K562 (cell line): ENCODE results near the gene ALG14. TPM values are rescaled to one million over a fixed set of nuclear protein-coding genes. Genes with fewer than 3 reads are reported as not detected.

Source experiments
- ATAC-seq: fragments of 200-7000 bp; cut with Tn5 transposase; 3 replicates; pipeline ENCODE4 v1.9.1; 2020; ENCODE audit warnings: moderate library complexity
- BruUV-seq: library from RNA; stranded (reverse); fragments of 400-500 nt; replicated peaks from 2 replicates; lab custom pipeline; 2021; lab: Mats Ljungman, UMichigan
- CTCF ChIA-PET: fragments of 300-600 bp; formaldehyde crosslinking; extraction: SDS; loops from one replicate; lab custom pipeline; 2021; ENCODE audit warnings: low intra/inter-chr PET ratio; lab: Yijun Ruan, JAX
- POLR2A ChIA-PET: fragments of 300-600, 350-650 bp; sonication (Branson Sonifier 250); formaldehyde crosslinking; extraction: SDS; loops from one replicate; lab custom pipeline; 2021; ENCODE audit warnings: antibody characterized with exemption, inconsistent platforms; lab: Yijun Ruan, JAX
- DNase-seq, 4 experiments: peaks; one replicate each; pipeline versions ENCODE4 v3.0.0 to v3.0.0-alpha.2; 2011 to 2018; ENCODE audit warnings: low spot score in 3 of 4, mixed read lengths in 3 of 4; ENCODE audit errors: extremely low read depth in 1 of 4
- FAIRE-seq: peaks from 2 replicates; lab custom pipeline; 2011; peaks lifted over from hg19 to GRCh38; lab: Jason Lieb, UNC
- H2AFZ ChIP-seq: 2 replicates; pipeline ENCODE4 v1.6.0; 2011; ENCODE audit warnings: low read depth, low read length, control low read depth, inconsistent platforms
- H3K27ac ChIP-seq: fragments of 200-600 bp; 3 replicates; pipeline ENCODE4 v1.8.0; 2011; ENCODE audit warnings: low read depth, mild to moderate bottlenecking, control low read depth, inconsistent platforms, low read length, moderate library complexity, mixed read lengths; ENCODE audit errors: extremely low read depth
- H3K27me3 ChIP-seq, 2 experiments: fragments of 300-600 bp in 1 of 2; 2 replicates in 1 of 2; 3 replicates in 1 of 2; pipeline versions ENCODE4 v1.6.0 to v1.8.0; 2011; ENCODE audit warnings: inconsistent platforms in 2 of 2, low read length in 2 of 2, mild to moderate bottlenecking in 1 of 2, mixed read lengths in 1 of 2, moderate library complexity in 1 of 2; ENCODE audit not compliant: control insufficient read depth in 2 of 2, insufficient read depth in 2 of 2
- H3K36me3 ChIP-seq: fragments of 300-600 bp; 3 replicates; pipeline ENCODE4 v1.8.0; 2011; ENCODE audit warnings: mild to moderate bottlenecking, low read length, inconsistent platforms; ENCODE audit not compliant: control insufficient read depth, insufficient read depth
- H3K4me1 ChIP-seq, 2 experiments: fragments of 200-600 bp in 1 of 2; replicated peaks in 1 of 2; 2 replicates in 1 of 2; 3 replicates in 1 of 2; pipeline versions ENCODE4 v1.5.1 to v1.8.0; 2011; ENCODE audit warnings: inconsistent platforms in 2 of 2, low read length in 2 of 2, mild to moderate bottlenecking in 1 of 2, mixed read lengths in 1 of 2, moderate library complexity in 1 of 2; ENCODE audit not compliant: control insufficient read depth in 2 of 2, insufficient read depth in 2 of 2
- H3K4me2 ChIP-seq: 2 replicates; pipeline ENCODE4 v1.6.1; 2011; ENCODE audit warnings: low read length, control low read depth, inconsistent platforms, mixed read lengths; ENCODE audit not compliant: insufficient read depth
- H3K4me3 ChIP-seq: fragments of 200-600 bp; sonication (generic), shearing (Covaris generic); 2 replicates; pipeline ENCODE4 v1.5.1; 2016; ENCODE audit warnings: control low read depth, inconsistent platforms
- H3K79me2 ChIP-seq: fragments of 200-600 bp; 3 replicates; pipeline ENCODE4 v1.8.0; 2011; ENCODE audit warnings: low read length, inconsistent platforms; ENCODE audit not compliant: control insufficient read depth, insufficient read depth
- H3K9ac ChIP-seq, 2 experiments: 2 replicates each; pipeline versions ENCODE4 v1.6.0 to v1.6.1; 2011; ENCODE audit warnings: low read depth in 2 of 2, low read length in 2 of 2, control low read depth in 1 of 2, inconsistent platforms in 1 of 2, mild to moderate bottlenecking in 1 of 2, mixed read lengths in 1 of 2; ENCODE audit not compliant: insufficient read depth in 1 of 2
- H3K9me1 ChIP-seq: one replicate; pipeline ENCODE4 v1.6.0; 2011; ENCODE audit warnings: inconsistent platforms, mild to moderate bottlenecking, low read length, moderate library complexity; ENCODE audit not compliant: control insufficient read depth, insufficient read depth
- H3K9me3 ChIP-seq: replicated peaks from 2 replicates; pipeline ENCODE4 v1.5.1; 2011; ENCODE audit warnings: low read depth, low read length, inconsistent platforms; ENCODE audit not compliant: control insufficient read depth, insufficient read depth
- H4K20me1 ChIP-seq: replicated peaks from 2 replicates; pipeline ENCODE4 v1.6.1; 2011; ENCODE audit warnings: low read length, inconsistent platforms, mixed read lengths; ENCODE audit not compliant: control insufficient read depth, insufficient read depth
- BACH1 ChIP-seq: fragments of 200-800 bp; sonication (Bioruptor generic); IDR thresholded peaks from 2 replicates; pipeline ENCODE4 v1.6.1; 2016; ENCODE audit warnings: missing genetic modification characterization, missing compliant biosample characterization
- COPS2 ChIP-seq: fragments of 450-650 bp; conservative IDR thresholded peaks from 2 replicates; pipeline ENCODE4 v1.6.1; 2016; ENCODE audit warnings: mild to moderate bottlenecking, moderate library complexity
- DPF2 ChIP-seq: fragments of 450-650 bp; IDR thresholded peaks from 2 replicates; pipeline ENCODE4 v1.6.1; 2016
- ETV6 ChIP-seq, 3 experiments: fragments of 150-350 bp in 1 of 3; sonication (generic) in 1 of 3; formaldehyde crosslinking in 1 of 3; IDR thresholded peaks; 2 replicates each; pipeline versions ENCODE4 v1.6.1 to v1.8.0; 2014 to 2022; ENCODE audit warnings: borderline replicate concordance in 2 of 3, low read depth in 2 of 3, antibody characterized with exemption in 1 of 3, low read length in 1 of 3, mild to moderate bottlenecking in 1 of 3, missing genetic modification reagents in 1 of 3
- HIVEP1 ChIP-seq: fragments of 250-450 bp; sonication (Bioruptor Pico); IDR thresholded peaks from 2 replicates; pipeline ENCODE4 v1.4.0; 2020; ENCODE audit warnings: mild to moderate bottlenecking
- HSF4 ChIP-seq: fragments of 250-450 bp; sonication (Bioruptor Pico); IDR thresholded peaks from 2 replicates; pipeline ENCODE4 v2.1.2; 2022; ENCODE audit warnings: mild to moderate bottlenecking, moderate library complexity, borderline replicate concordance
- ILF3 ChIP-seq: fragments of 450-650 bp; IDR thresholded peaks from 2 replicates; pipeline ENCODE4 v1.6.1; 2018; ENCODE audit warnings: antibody characterized with exemption, mild to moderate bottlenecking, moderate library complexity, borderline replicate concordance
- KAT7 ChIP-seq: sonication (generic); formaldehyde crosslinking; IDR thresholded peaks from 2 replicates; pipeline ENCODE4 v1.8.0; 2022; ENCODE audit warnings: missing genetic modification reagents, mild to moderate bottlenecking, borderline replicate concordance
- NCOA2 ChIP-seq, 2 experiments: fragments of 450-650 bp; IDR thresholded peaks; 2 replicates each; pipeline ENCODE4 v1.6.1; 2018; ENCODE audit warnings: mild to moderate bottlenecking in 2 of 2, moderate library complexity in 1 of 2; ENCODE audit not compliant: partially characterized antibody in 2 of 2
- NFRKB ChIP-seq: fragments of 450-650 bp; IDR thresholded peaks from 2 replicates; pipeline ENCODE4 v1.6.1; 2016; ENCODE audit warnings: low read depth
- POLR2H ChIP-seq: IDR thresholded peaks from 2 replicates; pipeline ENCODE4 v1.6.1; 2016; ENCODE audit warnings: missing genetic modification characterization, low read depth, mild to moderate bottlenecking, control low read depth, missing compliant biosample characterization, moderate library complexity
- PTBP1 ChIP-seq: fragments of 200-400 bp; formaldehyde crosslinking; IDR thresholded peaks from 2 replicates; pipeline ENCODE4 v1.6.1; 2017; ENCODE audit warnings: low read depth, low read length
- RFX1 ChIP-seq: fragments of 450-650 bp; IDR thresholded peaks from 2 replicates; pipeline ENCODE4 v1.6.1; 2016; ENCODE audit warnings: mild to moderate bottlenecking, moderate library complexity
- SLC30A9 ChIP-seq: fragments of 250-450 bp; sonication (Bioruptor Pico); IDR thresholded peaks from 2 replicates; pipeline ENCODE4 v1.8.0; 2022; ENCODE audit warnings: mild to moderate bottlenecking, moderate library complexity
- SMARCC2 ChIP-seq: fragments of 450-650 bp; IDR thresholded peaks from 2 replicates; pipeline ENCODE4 v1.6.1; 2017; ENCODE audit warnings: antibody characterized with exemption, moderate library complexity, mild to moderate bottlenecking, low read depth
- STAG1 ChIP-seq: sonication (generic); formaldehyde crosslinking; IDR thresholded peaks from 2 replicates; pipeline ENCODE4 v1.5.0; 2020; ENCODE audit warnings: missing genetic modification reagents, borderline replicate concordance
- STAT6 ChIP-seq: sonication (generic); formaldehyde crosslinking; IDR thresholded peaks from 2 replicates; pipeline ENCODE4 v1.8.1; 2023; ENCODE audit warnings: mild to moderate bottlenecking, missing genetic modification reagents
- TAF1 ChIP-seq: IDR thresholded peaks from 2 replicates; pipeline ENCODE4 v1.6.1; 2011; ENCODE audit warnings: mild to moderate bottlenecking, low read length, moderate library complexity; ENCODE audit not compliant: insufficient read depth, control insufficient read depth, severe bottlenecking; ENCODE audit errors: extremely low read depth
- ZNF347 ChIP-seq: fragments of 450-650 bp; formaldehyde crosslinking; IDR thresholded peaks from 2 replicates; pipeline ENCODE4 v1.4.0; 2020; ENCODE audit warnings: low read depth, mild to moderate bottlenecking, moderate library complexity
- ZNF766 ChIP-seq: fragments of 200-800 bp; sonication (Bioruptor generic); conservative IDR thresholded peaks from 2 replicates; pipeline ENCODE4 v1.6.1; 2016; ENCODE audit warnings: missing genetic modification characterization, missing compliant biosample characterization
- WGBS: fragments of 100-300 bp; shearing (Covaris generic); methylation state at CpG from one replicate; pipeline ENCODE4 v1.1.6; 2016; ENCODE audit warnings: low coverage, mixed read lengths; ENCODE audit not compliant: insufficient coverage; ENCODE audit errors: missing lambda C conversion rate; 5-methylcytosine and 5-hydroxymethylcytosine counted together
- in situ Hi-C: fragments of 300-500 bp; cut with MboI; formaldehyde crosslinking; loops from 4 replicates; pipeline ENCODE4 v1.15.0; 2018; ENCODE audit warnings: inconsistent platforms, mixed read lengths
- intact Hi-C: fragments of 100-400 bp; cut with micrococcal nuclease; formaldehyde crosslinking; loops from 2 replicates; pipeline ENCODE4 v1.14.2; 2022
- polyA plus RNA-seq, 8 experiments: library from polyadenylated mRNA; depleted of rRNA in 4 of 8; stranded (reverse) in 5 of 8; unstranded in 3 of 8; fragments of >200 nt; fragmentation: Nextera tagmentation in 2 of 8; fragmentation: Illumina TruSeq in 1 of 8; extraction: Ambion mirVana in 2 of 8; extraction: Trizol in 1 of 8; gene quantifications; 2 replicates each; pipeline versions ENCODE4 v1.2.1 to v1.2.3, GENCODE V29; 2011 to 2014; ENCODE audit warnings: inconsistent platforms in 1 of 8, missing spikeins in 1 of 8
- total RNA-seq, 7 experiments: library from RNA; depleted of rRNA in 6 of 7; stranded (reverse); fragments of >200 nt in 6 of 7; fragmentation: Illumina TruSeq in 2 of 7; extraction: Trizol in 2 of 7; gene quantifications; 2 replicates each; pipeline versions ENCODE4 v1.2.1 to v1.2.3, GENCODE V29; 2011 to 2021; ENCODE audit warnings: low replicate concordance in 1 of 7

Gene ALG14
- total and polyA plus RNA-seq, 9 of the 15 experiments (the other 6 are each of a cell fraction or from before 2014, with no cell fraction given) = 2.8 to 16.2 (median 4.9) TPM

GRCh38 chr1:94974824-94975223 lies 97.9 kb downstream of the ALG14 start:
- in situ Hi-C loops = no loop called here
- H3K9ac ChIP-seq = no peak overlapping the region
- no peaks in the 10 kb centered on the region for H3K9me3 ChIP-seq
- no peak for DNase-seq
- no peak overlapping the region for H3K4me3 ChIP-seq
- TF ChIP-seq NCOA2 (IDR thresholded peaks at IDR 0.05; ENCODE audit: partially characterized antibody in 2 of 2) = no peak
- TF ChIP-seq HSF4 (CRISPR knock-in tag) = no peak
- no peak for TF ChIP-seq RFX1
- TF ChIP-seq TAF1 = no peak
- no peak for TF ChIP-seq ZNF347 (CRISPR knock-in tag)
- TF ChIP-seq COPS2 = no peak
- no peak for TF ChIP-seq ZNF766
- TF ChIP-seq HIVEP1 (CRISPR knock-in tag) = no peak
- no peak for TF ChIP-seq ILF3
- no peak for TF ChIP-seq SMARCC2
- TF ChIP-seq PTBP1 = no peak
- no peak for TF ChIP-seq STAT6 (CRISPR knock-in tag)
- TF ChIP-seq KAT7 = no peak
- TF ChIP-seq STAG1 = no peak
- no peak for TF ChIP-seq NFRKB
- no peak for TF ChIP-seq POLR2H (tag)
- TF ChIP-seq ETV6 (IDR thresholded peaks at IDR 0.05; ENCODE audit: borderline replicate concordance in 1 of 2, low read depth in 2 of 2, low read length in 1 of 2) = no peak
- TF ChIP-seq ETV6 (CRISPR knock-in tag; IDR thresholded peaks at IDR 0.05; ENCODE audit: borderline replicate concordance) = no peak
- no peak for TF ChIP-seq DPF2
- no peak for TF ChIP-seq SLC30A9 (CRISPR knock-in tag)
- TF ChIP-seq BACH1 (tag) = no peak
- H3K36me3 ChIP-seq = no peaks in the 10 kb centered on the region
- no peaks in the 10 kb centered on the region for H4K20me1 ChIP-seq
- no peak for FAIRE-seq
- no TSS peak for BruUV-seq
- 0% methylated on average over 1 of the region's 1 CpG for WGBS
- no peak overlapping the region for H3K27ac ChIP-seq
- H2AFZ ChIP-seq = no peak overlapping the region
- no peak overlapping the region for H3K4me2 ChIP-seq
- H3K79me2 ChIP-seq = no peaks in the 10 kb centered on the region
- H3K27me3 ChIP-seq = peaks cover 10 to 13% of the 10 kb centered on the region in 2 experiments; a peak in 3 of 5 replicates
- no peaks in the 10 kb centered on the region for H3K9me1 ChIP-seq
- ChIA-PET CTCF (no interaction called here), POLR2A (no interaction called here)
- intact Hi-C loops = no loop called here
- no peak for ATAC-seq
- H3K4me1 ChIP-seq = no peaks in the 10 kb centered on the region
